K562 (cell line): ENCODE results near the gene SSBP2. TPM values are rescaled to one million over a fixed set of nuclear protein-coding genes. Genes with fewer than 3 reads are reported as not detected.
A peak's percentile ranks its signal among the peaks of the same experiment; 100 is the strongest.

Source experiments
- CCNT2 ChIP-seq: IDR thresholded peaks from 2 replicates; pipeline ENCODE4 v1.6.1; 2011; ENCODE audit warnings: borderline replicate concordance, low read depth, mild to moderate bottlenecking, moderate library complexity, mixed read lengths, low read length; ENCODE audit not compliant: insufficient read length; ENCODE audit errors: extremely low read depth
- CREB3 ChIP-seq: fragments of 450-650 bp; conservative IDR thresholded peaks from 2 replicates; pipeline ENCODE4 v1.6.1; 2016; ENCODE audit warnings: missing genetic modification characterization, low read depth, mild to moderate bottlenecking, missing compliant biosample characterization, moderate library complexity
- CTCFL ChIP-seq: IDR thresholded peaks from 2 replicates; pipeline ENCODE4 v1.6.1; 2011; ENCODE audit warnings: borderline replicate concordance, low read depth, mild to moderate bottlenecking, moderate library complexity, low read length; ENCODE audit not compliant: insufficient read depth, poor library complexity, severe bottlenecking
- CUX1 ChIP-seq: fragments of 200-800 bp; sonication (Bioruptor generic); IDR thresholded peaks from 2 replicates; pipeline ENCODE4 v1.6.1; 2016; ENCODE audit warnings: missing genetic modification characterization, missing compliant biosample characterization
- DACH1 ChIP-seq: fragments of 450-650 bp; IDR thresholded peaks from 2 replicates; pipeline ENCODE4 v1.6.1; 2018; ENCODE audit not compliant: partially characterized antibody
- ELF4 ChIP-seq: fragments of 450-650 bp; formaldehyde crosslinking; IDR thresholded peaks from 2 replicates; pipeline ENCODE4 v1.4.0; 2022; ENCODE audit warnings: missing genetic modification characterization
- HNRNPLL ChIP-seq: fragments of 200-400 bp; formaldehyde crosslinking; IDR thresholded peaks from 2 replicates; pipeline ENCODE4 v1.6.1; 2017; ENCODE audit warnings: low read length, low read depth, mild to moderate bottlenecking; ENCODE audit not compliant: poor library complexity, severe bottlenecking
- KDM1A ChIP-seq, 2 experiments: fragments of 450-650 bp; IDR thresholded peaks; 2 replicates each; pipeline ENCODE4 v1.6.1; 2016; ENCODE audit warnings: mild to moderate bottlenecking in 2 of 2
- MCM2 ChIP-seq: fragments of 450-650 bp; IDR thresholded peaks from 2 replicates; pipeline ENCODE4 v1.6.1; 2017; ENCODE audit warnings: low read depth, mild to moderate bottlenecking
- NCOA4 ChIP-seq: fragments of 450-650 bp; IDR thresholded peaks from 2 replicates; pipeline ENCODE4 v1.6.1; 2018; ENCODE audit warnings: mild to moderate bottlenecking; ENCODE audit not compliant: partially characterized antibody
- POLR3A ChIP-seq: IDR thresholded peaks from 2 replicates; pipeline ENCODE4 v1.6.1; 2011; ENCODE audit warnings: borderline replicate concordance, mild to moderate bottlenecking, moderate library complexity; ENCODE audit not compliant: insufficient read length, insufficient read depth; ENCODE audit errors: extremely low read depth
- RAD21 ChIP-seq, 2 experiments: fragments of 250-450 bp in 1 of 2; fragments of 450-650 bp in 1 of 2; sonication (Bioruptor Pico) in 1 of 2; formaldehyde crosslinking in 1 of 2; IDR thresholded peaks in 1 of 2; conservative IDR thresholded peaks in 1 of 2; 2 replicates each; pipeline versions ENCODE4 v1.4.0 to v1.8.0; 2020 to 2022; ENCODE audit warnings: mild to moderate bottlenecking in 2 of 2, moderate library complexity in 1 of 2
- TEAD4 ChIP-seq, 2 experiments: sonication (generic) in 1 of 2; formaldehyde crosslinking in 1 of 2; IDR thresholded peaks; 2 replicates each; pipeline versions ENCODE4 v1.6.1 to v1.8.0; 2012 to 2022; ENCODE audit warnings: borderline replicate concordance in 1 of 2, inconsistent platforms in 1 of 2, low read length in 1 of 2, mild to moderate bottlenecking in 1 of 2, missing genetic modification reagents in 1 of 2
- ZBED1 ChIP-seq: IDR thresholded peaks from 2 replicates; pipeline ENCODE4 v1.6.1; 2014
- ZFP30 ChIP-seq: fragments of 250-450 bp; sonication (Bioruptor Pico); IDR thresholded peaks from 2 replicates; pipeline ENCODE4 v1.8.0; 2022; ENCODE audit warnings: moderate library complexity, mild to moderate bottlenecking, inconsistent platforms, borderline replicate concordance
- ZNF174 ChIP-seq: fragments of 250-450 bp; sonication (Bioruptor Pico); IDR thresholded peaks from 2 replicates; pipeline ENCODE4 v1.4.0; 2020; ENCODE audit warnings: mild to moderate bottlenecking
- ZNF41 ChIP-seq: fragments of 250-450 bp; sonication (Bioruptor Pico); conservative IDR thresholded peaks from 2 replicates; pipeline ENCODE4 v1.4.0; 2020; ENCODE audit warnings: mild to moderate bottlenecking
- polyA plus RNA-seq, 8 experiments: library from polyadenylated mRNA; depleted of rRNA in 4 of 8; stranded (reverse) in 5 of 8; unstranded in 3 of 8; fragments of >200 nt; fragmentation: Nextera tagmentation in 2 of 8; fragmentation: Illumina TruSeq in 1 of 8; extraction: Ambion mirVana in 2 of 8; extraction: Trizol in 1 of 8; gene quantifications; 2 replicates each; pipeline versions ENCODE4 v1.2.1 to v1.2.3, GENCODE V29; 2011 to 2014; ENCODE audit warnings: inconsistent platforms in 1 of 8, missing spikeins in 1 of 8
- total RNA-seq, 7 experiments: library from RNA; depleted of rRNA in 6 of 7; stranded (reverse); fragments of >200 nt in 6 of 7; fragmentation: Illumina TruSeq in 2 of 7; extraction: Trizol in 2 of 7; gene quantifications; 2 replicates each; pipeline versions ENCODE4 v1.2.1 to v1.2.3, GENCODE V29; 2011 to 2021; ENCODE audit warnings: low replicate concordance in 1 of 7
- TF ChIP-seq, protein P1 (sequence below): sonication (generic); IDR thresholded peaks from 2 replicates; pipeline ENCODE4 v1.6.1; 2016

The SSBP2 gene
- total and polyA plus RNA-seq, 9 of the 15 experiments (the other 6 are each of a cell fraction or from before 2014, with no cell fraction given): 22.3 to 133 (median 42.1) TPM

DNA sequence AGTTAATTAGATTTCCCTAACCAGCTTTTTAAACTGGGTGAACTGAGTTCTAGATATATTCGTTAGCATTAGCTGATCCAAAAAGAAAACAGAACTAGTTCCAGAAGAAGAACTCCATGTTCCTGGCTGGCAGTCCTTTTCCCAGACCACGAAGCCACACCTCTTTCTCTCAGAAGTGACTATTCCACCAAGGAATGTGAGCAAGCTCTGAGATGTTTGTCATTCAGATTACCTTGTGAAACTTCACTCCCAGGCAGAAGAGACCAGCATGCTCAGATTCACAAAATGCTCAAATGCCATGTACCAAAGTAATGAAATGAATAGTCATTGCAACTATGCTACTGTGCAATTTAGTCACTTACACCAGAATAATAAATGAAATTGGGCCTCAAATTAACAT, 4.4 kb upstream of the SSBP2 start (continued):
- TF ChIP-seq CUX1 (CRISPR knock-in tag) (no peak), NCOA4 (no peak), RAD21 (CRISPR knock-in tag; conservative IDR thresholded peaks at IDR 0.05 in 1 of 2, IDR thresholded peaks at IDR 0.05 in 1 of 2) (no peak), MCM2 (no peak), HNRNPLL (no peak), DACH1 (no peak), CCNT2 (no peak), ZBED1 (no peak), CTCFL (no peak), ZNF174 (CRISPR knock-in tag) (no peak), ZFP30 (CRISPR knock-in tag) (no peak), ZNF41 (CRISPR knock-in tag) (no peak), ELF4 (CRISPR knock-in tag) (no peak), TEAD4 (IDR thresholded peaks at IDR 0.05; ENCODE audit: low read length) (peak; percentile 53), TEAD4 (CRISPR knock-in tag; IDR thresholded peaks at IDR 0.05; ENCODE audit: borderline replicate concordance) (no peak), KDM1A (IDR thresholded peaks at IDR 0.05) (peak in 1 of 2 experiments; percentile 37; a peak in 2 of 4 replicates), CREB3 (no peak), POLR3A (no peak)
- TF ChIP-seq, protein P1, sequence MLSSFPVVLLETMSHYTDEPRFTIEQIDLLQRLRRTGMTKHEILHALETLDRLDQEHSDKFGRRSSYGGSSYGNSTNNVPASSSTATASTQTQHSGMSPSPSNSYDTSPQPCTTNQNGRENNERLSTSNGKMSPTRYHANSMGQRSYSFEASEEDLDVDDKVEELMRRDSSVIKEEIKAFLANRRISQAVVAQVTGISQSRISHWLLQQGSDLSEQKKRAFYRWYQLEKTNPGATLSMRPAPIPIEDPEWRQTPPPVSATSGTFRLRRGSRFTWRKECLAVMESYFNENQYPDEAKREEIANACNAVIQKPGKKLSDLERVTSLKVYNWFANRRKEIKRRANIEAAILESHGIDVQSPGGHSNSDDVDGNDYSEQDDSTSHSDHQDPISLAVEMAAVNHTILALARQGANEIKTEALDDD: 0 out of 2 replicates have a peak, but pooled peaks have one; percentile 46
- TF ChIP-seq, all 486 proteins: peak for 11
